ENCODE results near the gene ADGRV1.

DNA sequence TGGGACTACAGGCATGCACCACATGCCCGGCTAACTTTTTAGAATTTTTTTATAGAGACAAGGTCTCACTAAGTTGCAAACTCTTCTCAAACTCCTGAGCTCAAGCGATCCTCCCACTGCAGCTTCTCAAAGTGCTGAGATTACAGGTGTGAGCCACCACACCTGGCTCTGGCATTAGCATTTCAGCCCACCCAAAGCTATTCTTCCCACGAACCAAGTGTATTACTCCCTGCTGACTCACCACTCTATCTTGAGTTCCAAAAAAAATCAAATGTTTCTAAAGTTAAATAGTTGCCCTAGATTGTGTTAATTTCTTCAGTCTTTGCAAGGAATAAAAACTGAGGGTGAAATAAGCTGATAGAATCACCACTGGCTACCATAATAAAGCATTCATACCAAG lies 619.0 kb downstream of the ADGRV1 start:
- TF ChIP-seq YY1 (IDR thresholded peaks at IDR 0.05; ENCODE audit: insufficient read depth, insufficient read length) (no peak), SUZ12 (IDR thresholded peaks at IDR 0.05; ENCODE audit: extremely low read depth, insufficient read depth, insufficient read length) (no peak)
